VCaP (cell line): ENCODE measurements around the gene FSHR.

Experiments used
- H3K27ac ChIP-seq: fragments of 450-650 bp; 2 replicates; pipeline ENCODE4 v1.5.1; 2017
- CTCF ChIP-seq: fragments of 450-650 bp; conservative IDR thresholded peaks from 2 replicates; pipeline ENCODE4 v1.5.1; 2017; ENCODE audit warnings: mild to moderate bottlenecking, moderate library complexity

Gene FSHR

GRCh38 chr2:49044350-49045079, 109.8 kb downstream of the FSHR start:
- no peak overlapping the region for H3K27ac ChIP-seq
- peak; percentile 39 for TF ChIP-seq CTCF

GRCh38 chr2:49043405-49043982, 110.8 kb downstream of the FSHR start:
- no peak overlapping the region for H3K27ac ChIP-seq
- TF ChIP-seq CTCF: no peak

GRCh38 chr2:49042488-49042887, 111.8 kb downstream of the FSHR start:
- H3K27ac ChIP-seq: no peak overlapping the region
- TF ChIP-seq CTCF: no peak

GRCh38 chr2:49041061-49041460, 113.3 kb downstream of the FSHR start:
- no peak for TF ChIP-seq CTCF

GRCh38 chr2:49037197-49037596, 117.1 kb downstream of the FSHR start:
- H3K27ac ChIP-seq: no peak overlapping the region
- no peak for TF ChIP-seq CTCF

More at GRCh38 chr2:49041061-49041460, 113.3 kb downstream of the FSHR start:
- no peak overlapping the region for H3K27ac ChIP-seq

GRCh38 chr2:49035481-49035880, 118.8 kb downstream of the FSHR start:
- TF ChIP-seq CTCF: no peak

GRCh38 chr2:49033394-49034185, 120.7 kb downstream of the FSHR start:
- TF ChIP-seq CTCF: no peak
- H3K27ac ChIP-seq: no peak overlapping the region

More at GRCh38 chr2:49035481-49035880, 118.8 kb downstream of the FSHR start:
- no peak overlapping the region for H3K27ac ChIP-seq
